Right ventricle myocardium superior (tissue), 1 donor: ENCODE data around the gene CHL1. TPM values are rescaled to one million over a fixed set of nuclear protein-coding genes. Genes with fewer than 3 reads are reported as not detected.
A peak's percentile ranks its signal among the peaks of the same experiment; 100 is the strongest.

ENCODE experiments used
- ATAC-seq: fragments of 200-7000 bp; cut with Tn5 transposase; one replicate; pipeline ENCODE4 v1.9.1; 2020; ENCODE audit warnings: mild to moderate bottlenecking; ENCODE audit not compliant: poor library complexity
- DNase-seq: peaks from one replicate; pipeline ENCODE4 v3.0.0-alpha.2; 2020
- intact Hi-C: fragments of 100-400 bp; cut with DNase I; formaldehyde crosslinking; loops from one replicate; pipeline ENCODE4 v1.11.2; 2022
- total RNA-seq: library from RNA; stranded (reverse); fragmentation: NEBNext Ultra II Directional; extraction: Animal tissue kit (Norgen Biotek cat#: 25700); gene quantifications from one replicate; pipeline ENCODE4 v1.2.1, GENCODE V29; 2021
- donor health status: DM: no; HTN: yes; CAD: no; lungs with severe emphysema.

The CHL1 gene
- total RNA-seq, 1 donor from 2014 or later = 24.2 TPM

- intact Hi-C loops = no loop called here
- ATAC-seq (no peak), DNase-seq (no peak)
Observed at GRCh38 chr3:308597-309321, 112.2 kb downstream of the CHL1 start.

GRCh38 chr3:312160-312733, 115.7 kb downstream of the CHL1 start:
- ATAC-seq (no peak), DNase-seq (no peak)
- intact Hi-C loops = no loop called here

- no peak for DNase-seq
- intact Hi-C loops = no loop called here
Observed at GRCh38 chr3:312911-313310, 116.3 kb downstream of the CHL1 start.

GRCh38 chr3:317012-317411, 120.4 kb downstream of the CHL1 start:
- ATAC-seq = no peak
- intact Hi-C loops = no loop called here
- no peak for DNase-seq

More at GRCh38 chr3:312911-313310, 116.3 kb downstream of the CHL1 start:
- ATAC-seq = no peak

- intact Hi-C loops = no loop called here
- ATAC-seq = no peak
- no peak for DNase-seq
Observed at GRCh38 chr3:318903-319302, 122.3 kb downstream of the CHL1 start.

GRCh38 chr3:324423-324822, 127.9 kb downstream of the CHL1 start:
- intact Hi-C loops = no loop called here
- ATAC-seq (no peak), DNase-seq (no peak)

- DNase-seq = no peak
Observed at GRCh38 chr3:325495-325894, 128.9 kb downstream of the CHL1 start.

GRCh38 chr3:330494-331115, 134.0 kb downstream of the CHL1 start:
- intact Hi-C loops = no loop called here
- DNase-seq (no peak), ATAC-seq (no peak)

More at GRCh38 chr3:325495-325894, 128.9 kb downstream of the CHL1 start:
- intact Hi-C loops = no loop called here
- no peak for ATAC-seq

GRCh38 chr3:331881-332280, 135.3 kb downstream of the CHL1 start:
- no peak for ATAC-seq
- intact Hi-C loops = no loop called here

GRCh38 chr3:332701-333100, 136.1 kb downstream of the CHL1 start:
- no peak for DNase-seq
- no peak for ATAC-seq
- intact Hi-C loops = no loop called here

More at GRCh38 chr3:331881-332280, 135.3 kb downstream of the CHL1 start:
- no peak for DNase-seq

- ATAC-seq = no peak
- intact Hi-C loops = no loop called here
- no peak for DNase-seq
Observed at GRCh38 chr3:335240-335639, 138.7 kb downstream of the CHL1 start.

GRCh38 chr3:339351-339750, 142.8 kb downstream of the CHL1 start:
- DNase-seq = no peak
- no peak for ATAC-seq
- intact Hi-C loops = no loop called here

GRCh38 chr3:341998-342397, 145.4 kb downstream of the CHL1 start:
- DNase-seq (no peak), ATAC-seq (no peak)
- intact Hi-C loops = no loop called here

GRCh38 chr3:346186-346585, 149.6 kb downstream of the CHL1 start:
- ATAC-seq (no peak), DNase-seq (no peak)
- intact Hi-C loops = no loop called here

GRCh38 chr3:347581-347980, 151.0 kb downstream of the CHL1 start:
- intact Hi-C loops = no loop called here
- no peak for DNase-seq
- ATAC-seq = no peak

- intact Hi-C loops = no loop called here
- ATAC-seq = no peak
- no peak for DNase-seq
Observed at GRCh38 chr3:350871-351371, 154.4 kb downstream of the CHL1 start.

- DNase-seq = no peak
- intact Hi-C loops = no loop called here
- no peak for ATAC-seq
Observed at GRCh38 chr3:352599-352998, 156.0 kb downstream of the CHL1 start.

GRCh38 chr3:353191-353739, 156.7 kb downstream of the CHL1 start:
- ATAC-seq = no peak
- intact Hi-C loops = no loop called here
- DNase-seq = no peak

- DNase-seq (no peak), ATAC-seq (peak; percentile 47)
- intact Hi-C loops = no loop called here
Observed at GRCh38 chr3:354432-354831, 157.9 kb downstream of the CHL1 start.

GRCh38 chr3:355622-356021, 159.1 kb downstream of the CHL1 start:
- DNase-seq (no peak), ATAC-seq (no peak)
- intact Hi-C loops = no loop called here
